Fibroblast of peridontal ligament (primary cell): ENCODE results near the gene CTRL.
"Not testable (repeated sequence)": the region's sequence is repeated elsewhere in the genome, so short reads cannot be mapped to it uniquely, and the experiment has no call there.

Source experiments
- DNase-seq: peaks from one replicate; pipeline ENCODE4 v3.0.0-alpha.2; 2010; ENCODE audit errors: extremely low read depth

CTRL gene

GRCh38 chr16:67941469-67942199, 10.0 kb upstream of the CTRL start:
- no peak for DNase-seq

- DNase-seq = no peak
Measured at GRCh38 chr16:67940446-67941089, 8.9 kb upstream of the CTRL start.

- DNase-seq = no peak
Measured at GRCh38 chr16:67939507-67940445, 8.1 kb upstream of the CTRL start.

- DNase-seq = not testable (repeated sequence)
Measured at GRCh38 chr16:67937713-67938112, 6.1 kb upstream of the CTRL start.

- peak; percentile 74 for DNase-seq
Measured at GRCh38 chr16:67936880-67937605, 5.4 kb upstream of the CTRL start.

- DNase-seq = peak; percentile 33
Measured at GRCh38 chr16:67936124-67936879, 4.6 kb upstream of the CTRL start, which contains the start of gene PSMB10. TSS of gene PSMB10 (minus strand) at chr16:67936850. CDS start at chr16:67936749, 101 bp downstream.

GRCh38 chr16:67935402-67936123, 3.9 kb upstream of the CTRL start:
- peak; percentile 83 for DNase-seq

GRCh38 chr16:67935101-67935401, 3.4 kb upstream of the CTRL start:
- no peak for DNase-seq

- no peak for DNase-seq
Measured at GRCh38 chr16:67934306-67935100, 2.8 kb upstream of the CTRL start.

GRCh38 chr16:67933805-67934204, 2.1 kb upstream of the CTRL start:
- no peak for DNase-seq

- no peak for DNase-seq
Measured at GRCh38 chr16:67932462-67932840, 789 bp upstream of the CTRL start.

- no peak for DNase-seq
Measured at GRCh38 chr16:67930678-67931211, 917 bp downstream of the CTRL start.

- no peak for DNase-seq
Measured at GRCh38 chr16:67930191-67930590, 1.5 kb downstream of the CTRL start.

- peak; percentile 51 for DNase-seq
Measured at GRCh38 chr16:67928561-67929364, 2.9 kb downstream of the CTRL start.

- DNase-seq = no peak
Measured at GRCh38 chr16:67928147-67928546, 3.5 kb downstream of the CTRL start.

GRCh38 chr16:67927131-67927941, 4.3 kb downstream of the CTRL start:
- DNase-seq = no peak

GRCh38 chr16:67926181-67926750, 5.4 kb downstream of the CTRL start:
- DNase-seq = peak; percentile 61
